Loucy (cell line): ENCODE results near the gene SAMD13.

Experiments
- EZH2phosphoT487 ChIP-seq: fragments of 200-600 bp; IDR thresholded peaks from 2 replicates; pipeline ENCODE4 v1.6.1; 2018; ENCODE audit warnings: antibody characterized with exemption, mild to moderate bottlenecking, moderate library complexity, borderline replicate concordance
- TF ChIP-seq, protein P1 (sequence below): fragments of 200-600 bp; sonication (generic); conservative IDR thresholded peaks from 2 replicates; pipeline ENCODE4 v1.5.1; 2014; ENCODE audit warnings: mild to moderate bottlenecking, antibody characterized with exemption, low read length

DNA sequence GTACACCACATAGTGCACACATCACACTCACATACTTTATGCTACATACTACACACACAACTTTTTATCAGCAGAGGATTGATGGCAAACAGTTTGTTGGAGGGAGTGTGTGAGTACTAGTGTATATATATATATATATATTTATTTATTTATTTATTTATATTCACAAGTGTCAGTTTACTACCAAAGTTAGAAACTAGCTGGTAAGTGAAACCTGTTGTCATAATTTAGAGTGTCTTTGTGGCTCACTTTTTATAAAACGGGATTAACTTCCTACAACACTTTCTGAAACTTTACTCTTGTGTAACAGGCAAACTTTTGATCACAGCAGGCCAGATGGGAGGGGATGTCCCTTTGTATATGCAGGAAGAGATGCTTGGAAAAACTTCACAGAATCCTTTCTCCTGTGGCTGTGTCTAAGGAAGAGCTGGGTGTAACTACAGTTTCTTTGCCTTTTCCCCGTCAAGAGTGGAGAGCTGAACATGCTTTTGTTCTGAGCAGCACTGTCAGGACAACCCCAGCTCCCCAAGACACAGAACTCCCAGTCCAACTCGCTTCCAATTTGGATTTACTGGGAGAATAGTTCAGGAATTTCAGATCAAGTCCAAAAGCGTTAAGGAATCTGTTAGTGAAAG lies 1.9 kb upstream of the SAMD13 start:
- TF ChIP-seq, protein P1, sequence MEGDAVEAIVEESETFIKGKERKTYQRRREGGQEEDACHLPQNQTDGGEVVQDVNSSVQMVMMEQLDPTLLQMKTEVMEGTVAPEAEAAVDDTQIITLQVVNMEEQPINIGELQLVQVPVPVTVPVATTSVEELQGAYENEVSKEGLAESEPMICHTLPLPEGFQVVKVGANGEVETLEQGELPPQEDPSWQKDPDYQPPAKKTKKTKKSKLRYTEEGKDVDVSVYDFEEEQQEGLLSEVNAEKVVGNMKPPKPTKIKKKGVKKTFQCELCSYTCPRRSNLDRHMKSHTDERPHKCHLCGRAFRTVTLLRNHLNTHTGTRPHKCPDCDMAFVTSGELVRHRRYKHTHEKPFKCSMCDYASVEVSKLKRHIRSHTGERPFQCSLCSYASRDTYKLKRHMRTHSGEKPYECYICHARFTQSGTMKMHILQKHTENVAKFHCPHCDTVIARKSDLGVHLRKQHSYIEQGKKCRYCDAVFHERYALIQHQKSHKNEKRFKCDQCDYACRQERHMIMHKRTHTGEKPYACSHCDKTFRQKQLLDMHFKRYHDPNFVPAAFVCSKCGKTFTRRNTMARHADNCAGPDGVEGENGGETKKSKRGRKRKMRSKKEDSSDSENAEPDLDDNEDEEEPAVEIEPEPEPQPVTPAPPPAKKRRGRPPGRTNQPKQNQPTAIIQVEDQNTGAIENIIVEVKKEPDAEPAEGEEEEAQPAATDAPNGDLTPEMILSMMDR, result no peak
- no peak for TF ChIP-seq EZH2phosphoT487
